Measurements from ENCODE around the gene ZNF699.

- TF ChIP-seq, protein P1, sequence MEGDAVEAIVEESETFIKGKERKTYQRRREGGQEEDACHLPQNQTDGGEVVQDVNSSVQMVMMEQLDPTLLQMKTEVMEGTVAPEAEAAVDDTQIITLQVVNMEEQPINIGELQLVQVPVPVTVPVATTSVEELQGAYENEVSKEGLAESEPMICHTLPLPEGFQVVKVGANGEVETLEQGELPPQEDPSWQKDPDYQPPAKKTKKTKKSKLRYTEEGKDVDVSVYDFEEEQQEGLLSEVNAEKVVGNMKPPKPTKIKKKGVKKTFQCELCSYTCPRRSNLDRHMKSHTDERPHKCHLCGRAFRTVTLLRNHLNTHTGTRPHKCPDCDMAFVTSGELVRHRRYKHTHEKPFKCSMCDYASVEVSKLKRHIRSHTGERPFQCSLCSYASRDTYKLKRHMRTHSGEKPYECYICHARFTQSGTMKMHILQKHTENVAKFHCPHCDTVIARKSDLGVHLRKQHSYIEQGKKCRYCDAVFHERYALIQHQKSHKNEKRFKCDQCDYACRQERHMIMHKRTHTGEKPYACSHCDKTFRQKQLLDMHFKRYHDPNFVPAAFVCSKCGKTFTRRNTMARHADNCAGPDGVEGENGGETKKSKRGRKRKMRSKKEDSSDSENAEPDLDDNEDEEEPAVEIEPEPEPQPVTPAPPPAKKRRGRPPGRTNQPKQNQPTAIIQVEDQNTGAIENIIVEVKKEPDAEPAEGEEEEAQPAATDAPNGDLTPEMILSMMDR (IDR thresholded peaks at IDR 0.05): no peak
- TF ChIP-seq POLR2AphosphoS5 (IDR thresholded peaks at IDR 0.05): no peak
Observed at GRCh38 chr19:9329999-9330398, 20.4 kb upstream of the ZNF699 start.

Data from sigmoid colon (tissue), 4 donors.